DMS79 treated with DMSO at 0.1 percent for 48 hours (cell line): ENCODE results near the gene WARS2.

ENCODE experiments used
- DNase-seq: peaks from one replicate; lab custom pipeline; 2025; lab: John Stamatoyannopoulos, UW

The WARS2 gene

DNA sequence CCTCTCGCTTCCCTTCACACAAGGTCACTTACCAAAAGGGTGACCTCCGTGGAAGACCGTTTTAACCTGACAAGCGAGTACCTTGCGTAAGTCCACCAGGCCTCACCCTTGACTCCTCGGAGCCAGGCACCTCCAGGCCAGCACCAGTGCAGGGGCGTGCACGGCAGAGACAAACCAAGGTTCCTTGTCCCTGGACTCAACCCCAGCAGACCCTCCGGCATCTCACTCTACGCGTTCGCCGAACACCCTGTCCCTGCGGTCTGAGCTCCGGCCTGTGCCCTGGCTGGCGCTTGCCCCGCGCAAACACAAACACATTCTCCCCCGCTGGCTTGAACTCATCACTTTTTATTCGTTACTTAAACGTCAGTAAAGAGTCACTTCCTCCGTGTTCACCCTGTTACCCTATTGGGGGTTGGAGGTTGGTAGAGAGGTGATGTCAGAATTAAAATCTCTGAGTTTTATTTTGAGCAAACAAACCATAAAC is 156.9 kb downstream of the WARS2 start:
- no peak for DNase-seq

DNA sequence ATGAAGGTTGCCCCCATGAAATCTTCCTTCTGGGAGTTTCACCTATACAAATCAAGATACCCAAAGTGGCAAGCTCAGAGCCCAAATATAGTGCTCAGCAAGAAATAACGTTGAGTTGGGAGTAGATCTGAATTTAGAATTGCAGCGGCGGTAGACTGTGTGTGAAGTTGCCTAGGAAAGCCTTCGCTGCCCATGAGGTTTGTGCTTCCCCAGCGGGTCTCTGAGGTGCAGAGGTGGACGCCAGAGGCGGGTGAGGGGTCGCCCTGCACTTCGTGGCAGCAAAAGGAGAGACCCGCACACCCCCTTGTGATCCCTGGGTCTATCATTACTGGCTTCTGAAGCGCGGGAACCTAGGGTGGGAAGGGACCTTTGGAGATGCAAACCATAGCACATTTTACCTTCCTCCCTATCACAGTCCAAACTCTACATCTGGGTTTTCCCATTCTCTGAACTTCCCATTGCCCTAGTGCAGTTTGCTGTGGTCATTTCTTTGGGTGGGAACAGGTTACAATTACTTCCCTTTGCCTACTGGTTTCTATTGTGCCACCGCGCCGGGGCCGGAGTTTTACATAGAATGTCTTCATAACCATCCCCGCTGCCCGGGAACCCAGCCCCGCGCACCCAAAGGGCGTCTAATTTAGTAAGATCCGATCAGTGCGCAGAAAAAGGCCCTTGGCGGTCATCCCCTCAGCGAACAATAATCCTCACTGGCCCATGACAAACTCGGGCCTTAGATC is 157.5 kb downstream of the WARS2 start:
- no peak for DNase-seq

DNA sequence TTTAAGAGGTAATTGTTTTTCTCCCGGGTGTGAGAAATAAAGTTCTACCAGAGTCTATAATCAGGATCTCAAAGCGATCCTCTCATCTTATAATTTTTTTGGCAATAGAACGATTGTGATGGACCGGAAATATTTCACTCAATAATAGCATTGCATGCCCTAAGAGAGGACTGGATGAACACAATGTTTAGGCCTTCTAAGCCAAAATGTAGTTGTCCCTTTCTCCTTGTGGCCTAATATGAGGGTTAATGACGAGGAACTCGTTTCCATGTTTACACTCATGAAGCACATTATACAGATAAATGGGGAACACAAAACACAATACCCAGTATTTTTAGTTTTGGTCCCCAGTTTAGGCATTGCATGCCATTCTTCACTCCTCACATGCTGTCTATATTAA is 158.2 kb downstream of the WARS2 start:
- DNase-seq, result no peak

DNA sequence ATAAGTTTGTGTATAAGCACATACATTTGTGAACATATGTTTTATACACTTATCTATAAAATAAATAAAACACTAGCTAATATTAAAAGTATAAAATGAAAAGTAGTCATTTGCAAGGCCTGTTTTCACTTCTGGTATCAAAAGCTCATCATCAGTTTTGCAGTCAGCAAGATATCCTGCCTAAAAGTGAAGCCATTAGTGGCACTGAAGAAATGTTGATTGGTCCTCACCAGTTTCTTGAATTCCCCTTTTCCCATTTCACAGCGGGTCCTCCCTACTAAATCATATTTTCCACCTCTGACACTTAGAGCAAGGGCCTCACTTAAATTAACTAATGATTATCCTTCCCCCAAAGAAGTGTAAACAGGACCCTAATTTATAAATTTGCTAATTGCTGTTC is 159.0 kb downstream of the WARS2 start:
- no peak for DNase-seq
